DMS 273 (cell line): Measurements from ENCODE around the gene DPM2.

Experiments used
- DNase-seq: peaks from one replicate; lab custom pipeline; 2025; ENCODE audit not compliant: unreplicated experiment; lab: John Stamatoyannopoulos, UW

DPM2 gene

DNA sequence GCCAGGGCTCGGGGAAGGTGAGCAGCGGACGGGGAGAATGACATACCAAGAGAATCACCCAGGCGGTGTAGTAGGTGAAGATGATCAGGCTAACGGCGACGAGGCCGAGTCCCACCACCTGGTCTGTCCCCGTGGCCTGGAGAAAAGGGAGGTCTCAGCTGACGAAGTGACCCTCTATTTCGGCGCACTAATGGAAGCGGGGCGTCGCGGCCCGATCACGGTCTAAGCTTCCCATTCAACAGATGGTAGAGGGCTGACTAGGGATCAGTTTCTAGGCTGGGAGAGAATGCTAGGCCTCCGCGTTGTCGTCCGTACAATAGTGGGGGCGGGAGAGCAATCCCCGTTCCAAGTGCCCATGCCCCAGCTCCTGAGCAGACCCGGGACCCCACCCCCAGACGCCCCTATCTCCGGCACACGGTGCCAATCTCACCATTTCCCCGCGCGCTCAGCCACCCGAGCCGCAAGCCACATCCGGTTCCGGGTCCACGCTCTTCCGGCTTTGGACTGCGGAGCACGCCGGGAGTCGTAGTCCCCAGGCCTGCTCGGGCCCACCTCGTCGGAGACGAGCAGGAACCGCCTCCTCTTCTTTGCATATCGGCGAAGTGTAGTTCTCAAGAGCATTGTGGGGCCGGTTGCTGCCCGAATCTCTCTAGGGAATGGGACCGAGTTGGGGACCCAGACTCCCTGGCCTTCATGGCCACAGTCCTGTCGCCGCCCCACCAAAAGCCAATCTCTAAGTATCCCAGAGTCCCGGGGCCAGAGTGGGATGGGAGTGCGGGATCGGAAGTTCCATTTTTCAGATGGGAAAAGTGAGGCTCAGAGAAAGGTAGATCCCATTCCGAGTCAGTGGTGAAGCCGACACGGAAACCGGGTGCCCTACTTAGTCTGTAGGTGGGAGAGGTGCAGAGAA is at the start of gene DPM2:
DPM2 (minus strand) TSS at position 467 of the 910 bp plus-strand sequence; CDS start at position 433, 34 bp downstream.
- peak; percentile 93 for DNase-seq

DNA sequence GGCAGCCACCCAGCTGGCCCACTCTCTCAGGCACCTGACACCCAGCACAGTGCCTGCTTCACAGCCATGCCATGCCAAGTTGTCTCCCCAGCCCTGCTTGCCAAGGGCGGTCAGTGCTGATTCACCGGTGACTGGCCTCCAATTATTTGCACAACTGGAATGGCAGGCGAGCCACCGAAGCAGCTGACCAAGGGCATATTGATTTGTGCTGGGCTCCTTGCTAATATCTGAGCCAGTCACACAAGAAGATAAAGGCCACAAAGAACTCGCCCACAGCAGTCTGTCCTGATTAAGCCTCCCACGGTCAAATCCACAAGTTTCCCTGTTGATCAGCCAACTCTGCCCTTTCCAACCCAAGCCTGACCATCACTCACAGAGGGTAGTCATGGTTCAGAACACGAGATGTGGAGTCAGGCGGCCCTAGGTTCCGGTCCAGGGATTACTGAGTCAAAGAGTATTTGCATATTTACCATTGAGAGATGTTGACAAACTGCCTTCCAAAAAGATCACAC is 49.5 kb upstream of the DPM2 start:
- DNase-seq, result no peak

GRCh38 chr9:127985011-127985410 is 47.4 kb upstream of the DPM2 start:
- DNase-seq, result no peak

DNA sequence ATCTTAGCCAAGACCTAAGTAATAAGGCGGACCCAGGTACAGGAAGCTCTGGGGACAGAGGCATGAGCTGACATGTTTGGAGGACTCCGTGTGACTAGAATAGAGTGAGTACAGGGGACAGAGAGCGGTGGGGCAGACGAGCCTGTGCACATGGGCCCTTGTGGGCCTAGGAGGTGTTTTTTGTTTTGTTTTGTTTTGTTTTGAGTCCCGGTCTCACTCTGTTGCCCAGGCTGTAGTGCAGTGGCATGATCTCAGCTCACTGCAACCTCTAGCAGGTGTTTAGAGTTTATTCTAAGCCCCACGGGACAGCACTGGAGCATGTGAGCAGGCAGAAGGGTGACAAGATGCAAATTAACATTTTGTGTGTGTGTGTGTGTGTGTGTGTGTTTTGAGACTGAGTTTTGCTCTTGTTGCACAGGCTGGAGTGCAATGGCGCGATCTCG is 46.2 kb upstream of the DPM2 start:
- DNase-seq, result peak; percentile 56

- DNase-seq, result no peak
These were observed 45.3 kb upstream of the DPM2 start for GRCh38 chr9:127982912-127983311.

GRCh38 chr9:127981559-127982121 is 44.0 kb upstream of the DPM2 start:
- no peak for DNase-seq

DNA sequence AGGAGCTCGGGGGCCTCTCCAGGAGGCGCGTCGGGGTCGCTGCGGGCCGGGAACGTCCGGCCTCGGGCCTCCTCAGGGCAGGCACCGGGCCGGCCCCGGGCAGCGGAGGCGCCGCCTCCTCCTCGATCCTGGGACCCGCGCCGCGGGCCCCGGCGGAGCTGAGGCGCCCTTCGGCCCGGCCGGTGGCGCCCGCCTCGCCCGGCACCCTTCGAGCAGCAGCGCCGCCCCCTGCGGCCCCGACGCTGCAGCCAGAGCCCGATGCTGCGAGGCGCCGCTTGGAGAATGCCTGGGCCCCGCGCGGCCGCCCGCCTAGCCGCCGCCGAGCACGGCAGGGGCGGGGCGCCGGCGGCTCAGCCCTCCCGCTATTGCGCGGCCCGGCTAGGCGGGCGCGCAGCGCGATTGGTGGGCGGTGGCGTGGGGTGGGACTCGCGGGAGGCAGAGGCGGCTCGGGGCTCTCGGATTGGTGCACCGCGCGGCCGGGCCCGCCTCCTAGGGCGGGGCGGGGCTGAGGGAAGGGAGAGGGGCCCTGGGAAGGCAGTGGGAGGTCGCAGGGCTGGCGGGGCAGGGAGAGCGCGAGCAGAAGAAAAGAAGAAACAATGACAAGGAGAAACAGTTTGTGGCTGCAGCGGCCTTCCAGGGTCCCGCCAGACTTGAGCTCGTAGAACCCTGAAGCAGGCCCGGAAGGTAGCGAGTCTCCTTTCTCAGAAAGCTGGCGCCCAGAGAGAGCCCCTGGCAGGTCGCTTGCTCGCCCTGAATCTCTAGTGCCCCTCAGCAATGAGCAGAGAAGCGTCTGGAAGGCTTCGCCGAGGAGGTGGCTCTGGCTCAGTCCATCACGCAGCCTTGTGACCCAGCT is 43.3 kb upstream of the DPM2 start, which contains the start of gene EEIG1:
EEIG1 (minus strand) TSS at position 284 of the 853 bp plus-strand sequence. CDS start 852 bp downstream, outside the sequence.
- peak; percentile 98 for DNase-seq

GRCh38 chr9:127980060-127980705 is 42.5 kb upstream of the DPM2 start:
- peak; percentile 68 for DNase-seq

DNA sequence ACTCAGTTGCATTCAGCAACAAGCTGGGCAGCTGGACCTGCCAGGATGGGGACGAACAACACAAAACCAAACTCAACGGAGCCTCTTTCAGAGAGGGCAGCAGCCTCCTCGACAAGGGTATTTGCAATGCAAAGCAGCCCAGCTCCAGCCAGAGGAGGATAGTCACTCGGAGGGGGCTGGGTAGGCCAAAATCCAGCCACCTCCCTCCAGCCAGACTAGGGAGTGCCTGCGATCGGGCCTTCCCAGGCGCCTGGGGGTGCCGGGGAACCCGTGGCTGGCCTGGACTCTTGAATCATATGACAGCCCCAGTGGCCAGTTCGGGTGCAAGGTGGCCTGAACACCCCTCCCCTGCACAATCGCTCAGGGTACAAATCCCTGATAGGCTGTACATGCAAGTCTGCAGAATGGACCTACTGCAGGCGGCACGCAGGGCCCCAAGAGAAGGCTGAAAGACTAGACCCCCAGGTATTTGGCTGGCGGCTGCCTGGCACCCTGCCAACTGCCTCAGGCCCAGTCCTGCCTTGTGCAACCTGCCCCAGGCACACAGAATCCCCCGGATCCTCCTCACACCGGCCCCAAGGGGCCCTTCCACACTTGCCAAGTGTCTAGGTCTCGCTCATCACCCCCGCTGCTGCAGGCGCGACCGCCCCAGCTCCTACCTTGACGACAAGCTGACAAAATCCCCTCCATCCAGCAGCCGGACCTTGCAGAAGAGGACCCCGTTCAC is 41.8 kb upstream of the DPM2 start:
- DNase-seq, result peak; percentile 73

DNA sequence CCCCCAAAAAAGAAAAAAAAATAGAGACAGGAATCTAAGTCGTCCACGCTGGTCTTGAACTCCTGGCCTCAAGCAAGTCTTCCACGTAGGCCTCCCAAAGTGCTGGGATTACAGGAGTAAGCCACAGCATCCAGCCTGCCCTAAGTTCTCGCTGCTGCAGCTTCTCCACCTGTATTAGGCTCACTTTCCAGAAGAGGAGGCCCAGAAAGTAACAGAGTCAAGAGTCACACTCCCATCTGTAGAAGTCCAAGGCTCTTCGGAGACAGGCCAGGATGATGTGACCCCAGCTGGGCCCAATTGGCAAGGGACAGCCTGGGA is 41.3 kb upstream of the DPM2 start:
- DNase-seq, result no peak

DNA sequence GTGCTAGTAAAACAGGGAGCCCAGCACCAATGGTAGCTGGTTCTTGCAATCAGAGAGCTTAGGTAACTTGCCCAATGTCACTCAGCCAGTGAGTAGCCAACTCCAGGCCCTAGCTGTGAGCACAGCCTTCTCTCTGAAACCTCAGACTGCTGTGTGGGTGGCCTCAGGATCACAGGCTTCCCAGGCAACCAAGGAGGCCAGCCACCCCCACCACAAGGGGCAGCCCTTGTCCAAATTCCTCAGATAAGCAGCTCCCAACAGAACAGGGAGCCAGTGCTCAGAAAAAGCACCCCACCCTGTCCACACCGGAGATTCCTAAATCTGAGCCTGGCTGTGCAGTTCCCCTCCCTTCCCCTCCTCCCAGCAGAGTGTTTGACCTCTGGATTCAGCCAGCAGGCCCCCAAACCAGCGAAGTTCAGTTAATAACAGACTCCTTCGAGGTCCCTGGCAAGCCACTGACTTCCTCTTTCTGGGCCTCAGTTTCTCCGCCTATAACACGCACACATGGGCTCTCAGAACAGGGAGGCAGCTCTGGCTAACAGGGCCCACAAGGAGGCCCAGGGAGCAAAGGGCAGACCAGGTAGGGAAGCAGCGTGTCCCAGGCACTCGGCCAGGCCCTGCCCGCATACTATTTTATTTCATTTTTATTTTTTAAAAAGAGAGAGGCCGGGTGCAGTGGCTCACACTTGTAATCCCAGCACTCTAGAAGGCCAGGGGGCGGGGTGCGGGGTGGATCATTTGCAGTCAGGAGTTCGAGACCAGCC is 40.4 kb upstream of the DPM2 start:
- peak; percentile 45 for DNase-seq

- DNase-seq, result no peak
These were observed 39.6 kb upstream of the DPM2 start for GRCh38 chr9:127977009-127977883.

- DNase-seq, result peak; percentile 30
These were observed 38.8 kb upstream of the DPM2 start for GRCh38 chr9:127976498-127976897.

- no peak for DNase-seq
These were observed 38.0 kb upstream of the DPM2 start for GRCh38 chr9:127975376-127976315.

- no peak for DNase-seq
These were observed 37.2 kb upstream of the DPM2 start for GRCh38 chr9:127974769-127975261.

GRCh38 chr9:127974001-127974768 is 36.5 kb upstream of the DPM2 start:
- peak; percentile 50 for DNase-seq
